ENCODE measurements around the gene ATP10A. TPM values are rescaled to one million over a fixed set of nuclear protein-coding genes. Genes with fewer than 3 reads are reported as not detected.
A peak's percentile ranks its signal among the peaks of the same experiment; 100 is the strongest.

Gene ATP10A, protein sequence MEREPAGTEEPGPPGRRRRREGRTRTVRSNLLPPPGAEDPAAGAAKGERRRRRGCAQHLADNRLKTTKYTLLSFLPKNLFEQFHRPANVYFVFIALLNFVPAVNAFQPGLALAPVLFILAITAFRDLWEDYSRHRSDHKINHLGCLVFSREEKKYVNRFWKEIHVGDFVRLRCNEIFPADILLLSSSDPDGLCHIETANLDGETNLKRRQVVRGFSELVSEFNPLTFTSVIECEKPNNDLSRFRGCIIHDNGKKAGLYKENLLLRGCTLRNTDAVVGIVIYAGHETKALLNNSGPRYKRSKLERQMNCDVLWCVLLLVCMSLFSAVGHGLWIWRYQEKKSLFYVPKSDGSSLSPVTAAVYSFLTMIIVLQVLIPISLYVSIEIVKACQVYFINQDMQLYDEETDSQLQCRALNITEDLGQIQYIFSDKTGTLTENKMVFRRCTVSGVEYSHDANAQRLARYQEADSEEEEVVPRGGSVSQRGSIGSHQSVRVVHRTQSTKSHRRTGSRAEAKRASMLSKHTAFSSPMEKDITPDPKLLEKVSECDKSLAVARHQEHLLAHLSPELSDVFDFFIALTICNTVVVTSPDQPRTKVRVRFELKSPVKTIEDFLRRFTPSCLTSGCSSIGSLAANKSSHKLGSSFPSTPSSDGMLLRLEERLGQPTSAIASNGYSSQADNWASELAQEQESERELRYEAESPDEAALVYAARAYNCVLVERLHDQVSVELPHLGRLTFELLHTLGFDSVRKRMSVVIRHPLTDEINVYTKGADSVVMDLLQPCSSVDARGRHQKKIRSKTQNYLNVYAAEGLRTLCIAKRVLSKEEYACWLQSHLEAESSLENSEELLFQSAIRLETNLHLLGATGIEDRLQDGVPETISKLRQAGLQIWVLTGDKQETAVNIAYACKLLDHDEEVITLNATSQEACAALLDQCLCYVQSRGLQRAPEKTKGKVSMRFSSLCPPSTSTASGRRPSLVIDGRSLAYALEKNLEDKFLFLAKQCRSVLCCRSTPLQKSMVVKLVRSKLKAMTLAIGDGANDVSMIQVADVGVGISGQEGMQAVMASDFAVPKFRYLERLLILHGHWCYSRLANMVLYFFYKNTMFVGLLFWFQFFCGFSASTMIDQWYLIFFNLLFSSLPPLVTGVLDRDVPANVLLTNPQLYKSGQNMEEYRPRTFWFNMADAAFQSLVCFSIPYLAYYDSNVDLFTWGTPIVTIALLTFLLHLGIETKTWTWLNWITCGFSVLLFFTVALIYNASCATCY (N-terminal part only)
- 9.7 TPM for total RNA-seq

DNA sequence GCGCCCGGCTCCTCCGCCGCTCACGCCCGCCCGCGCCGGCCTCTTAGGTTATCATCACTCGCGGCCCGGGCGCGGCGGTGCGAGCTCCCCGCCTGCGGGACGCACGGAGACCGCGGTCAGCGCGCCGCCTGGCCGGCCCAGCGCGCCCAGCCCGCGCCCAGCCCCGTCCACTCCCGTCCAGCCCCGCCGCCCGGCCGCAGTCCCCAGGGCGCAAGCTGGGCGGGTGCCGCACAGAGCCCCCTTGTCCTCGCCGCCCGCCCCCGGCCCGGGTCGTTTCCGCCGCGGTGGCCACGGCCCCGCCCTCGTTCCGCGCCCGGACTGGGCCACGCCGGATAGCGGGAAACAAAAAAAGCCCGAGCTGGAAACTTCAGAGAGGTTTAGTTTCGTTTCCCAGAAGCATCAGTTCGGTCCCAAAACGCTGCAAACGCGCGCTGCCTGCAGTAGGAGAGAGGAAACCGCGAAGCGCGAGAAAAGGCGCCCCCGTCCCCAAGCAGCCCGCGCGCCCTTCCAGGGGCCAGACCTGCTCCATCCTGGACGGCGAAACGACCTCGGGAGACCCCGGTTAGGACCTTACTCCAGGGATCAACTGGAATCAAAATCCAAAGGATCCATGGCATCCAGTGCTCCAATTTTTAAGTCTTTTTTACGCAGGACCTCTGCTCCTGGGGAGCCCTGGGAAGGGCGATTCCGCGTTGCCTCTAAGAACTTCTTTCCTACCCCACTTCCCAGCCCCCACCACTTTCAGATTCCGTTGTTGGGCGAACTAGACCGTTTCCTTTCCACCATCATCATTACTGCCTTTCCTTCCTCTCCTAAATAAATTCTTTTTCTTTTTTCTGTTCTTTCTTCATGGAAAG lies at the start of gene ATP10A:
Gene ATP10A (minus strand): TSS at position 217 of the 857 bp plus-strand sequence. CDS start 231 bp downstream, outside the sequence.
- peak in 2 of 3 donors; percentile 27 to 58 for DNase-seq (ENCODE audit: low read depth in 2 of 3, low spot score in 2 of 3)

DNA sequence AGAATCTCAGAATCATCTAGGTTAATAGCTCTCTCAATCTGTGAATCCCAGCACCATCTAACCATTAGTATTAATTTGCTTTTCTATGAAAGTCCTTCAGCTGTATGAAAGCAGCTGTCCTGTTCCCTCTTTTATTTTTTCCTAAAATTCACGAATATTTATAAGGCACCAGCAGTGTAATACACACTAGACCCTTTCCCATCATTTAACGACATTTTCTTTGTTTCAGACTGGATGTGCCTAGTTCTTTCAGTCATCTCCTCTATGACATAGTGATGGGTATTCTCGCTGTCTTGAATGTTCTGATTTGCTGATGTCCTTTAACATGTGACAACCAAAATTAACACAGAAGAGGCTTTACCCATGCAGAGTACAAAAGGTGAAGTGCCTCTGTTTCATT lies 48.9 kb upstream of the ATP10A start:
- no peak for DNase-seq (ENCODE audit: low read depth in 2 of 3, low spot score in 2 of 3)

DNA sequence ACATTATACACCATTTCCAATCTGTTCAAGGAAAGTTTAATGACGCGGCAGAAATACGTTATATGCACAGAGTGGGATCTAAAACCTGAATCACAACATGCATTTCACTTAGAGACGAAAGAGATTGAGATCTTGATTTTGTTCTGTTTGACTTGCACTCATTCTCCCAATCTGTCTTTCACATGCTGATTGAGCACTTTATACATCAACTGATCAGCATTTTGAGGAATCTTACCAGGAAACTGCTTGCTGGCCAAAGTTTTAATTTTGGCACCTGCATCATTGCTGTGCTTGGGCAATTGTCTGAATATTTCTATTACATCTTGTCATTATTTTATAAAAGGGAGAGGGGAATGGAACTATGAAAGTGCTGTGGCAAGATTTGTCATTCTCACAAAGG lies 47.7 kb upstream of the ATP10A start:
- no peak for DNase-seq (ENCODE audit: low read depth in 2 of 3, low spot score in 2 of 3)

DNA sequence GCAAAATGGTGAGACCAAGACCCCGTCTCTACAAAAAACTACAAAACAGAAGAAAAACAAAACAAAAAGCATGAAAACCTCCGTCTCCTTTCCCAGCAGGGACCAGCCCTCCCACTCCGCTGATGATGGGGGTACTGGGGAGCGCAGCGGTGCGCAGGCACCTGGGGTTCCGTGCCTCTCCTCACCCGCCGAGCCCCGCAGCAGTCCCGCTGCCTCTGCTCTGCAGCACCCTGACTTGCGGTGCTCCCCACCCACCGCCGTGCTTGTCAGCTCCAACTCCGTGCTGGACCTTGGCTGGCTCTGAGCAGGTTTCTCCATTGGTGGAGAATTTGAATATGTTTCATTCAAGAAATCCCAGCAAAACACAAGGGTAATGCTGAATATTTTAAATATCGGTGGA lies 46.7 kb upstream of the ATP10A start:
- no peak for DNase-seq (ENCODE audit: low read depth in 2 of 3, low spot score in 2 of 3)

DNA sequence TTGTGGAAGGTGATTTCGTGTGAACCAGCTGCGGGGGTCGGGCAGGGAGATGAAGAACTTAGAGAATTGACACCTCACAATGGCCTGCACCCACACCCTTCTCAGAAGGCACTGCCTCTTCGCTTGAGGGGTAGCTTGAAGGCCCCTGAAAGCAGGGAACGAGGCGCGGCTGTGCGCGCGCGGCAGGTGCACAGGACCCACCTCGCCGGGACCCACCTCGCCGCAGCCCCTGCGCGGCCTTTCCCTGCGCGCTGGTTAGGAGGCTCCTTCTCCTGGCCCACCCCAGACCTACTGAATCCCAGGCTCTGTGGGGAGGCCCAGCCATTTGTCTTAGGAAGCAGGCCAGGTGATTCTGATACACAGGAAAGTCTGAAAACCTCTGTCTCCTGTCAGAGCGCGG lies 46.2 kb upstream of the ATP10A start:
- DNase-seq (ENCODE audit: low read depth in 2 of 3, low spot score in 2 of 3): no peak

DNA sequence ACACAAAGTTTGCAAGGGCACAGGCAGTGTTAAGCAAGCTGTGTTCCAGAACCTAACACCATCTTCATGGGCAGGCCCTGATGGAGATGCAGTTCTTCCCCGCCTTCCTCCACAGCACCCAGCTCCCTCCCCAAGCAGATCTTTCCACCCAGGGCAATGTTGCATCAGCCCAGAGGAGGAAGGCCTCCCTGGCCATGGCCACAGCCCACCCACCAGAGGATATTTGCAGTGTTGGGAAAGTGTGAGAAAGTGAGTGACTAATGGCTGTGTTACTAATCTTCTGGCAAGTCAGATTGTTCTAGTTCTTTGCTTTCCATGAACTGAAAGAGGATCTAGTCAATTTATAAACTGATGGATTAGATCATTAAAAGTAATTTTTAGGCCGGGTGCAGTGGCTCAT lies 42.0 kb upstream of the ATP10A start:
- DNase-seq (ENCODE audit: low read depth in 2 of 3, low spot score in 2 of 3): no peak

DNA sequence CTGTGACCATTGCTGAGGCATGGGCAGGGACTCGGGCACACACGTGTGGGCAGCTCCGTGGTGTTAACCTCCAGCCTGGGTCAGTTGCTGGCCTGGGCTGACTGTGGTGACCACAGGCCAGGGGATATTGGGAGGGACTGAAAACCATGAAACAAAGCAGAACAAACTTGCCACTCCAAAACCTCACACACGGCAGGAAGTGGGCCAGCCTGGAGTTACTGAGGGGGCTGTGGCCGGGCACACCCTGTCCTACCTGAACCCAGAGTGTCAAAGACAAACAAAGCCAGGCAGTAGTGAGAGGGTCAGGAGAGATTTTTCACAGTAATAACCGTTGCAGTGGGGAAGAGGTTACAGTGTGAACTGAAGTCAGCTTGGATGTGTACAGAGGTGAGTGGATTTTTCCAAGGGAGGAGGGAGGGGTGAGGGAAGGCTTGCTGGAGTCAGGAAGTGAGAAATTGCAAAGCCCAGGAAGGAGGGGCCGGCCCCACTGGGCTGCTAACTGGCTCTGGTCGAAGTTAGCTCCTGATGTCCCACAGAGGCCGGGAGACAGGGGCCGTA lies 40.0 kb upstream of the ATP10A start:
- no peak for DNase-seq (ENCODE audit: low read depth in 2 of 3, low spot score in 2 of 3)

DNA sequence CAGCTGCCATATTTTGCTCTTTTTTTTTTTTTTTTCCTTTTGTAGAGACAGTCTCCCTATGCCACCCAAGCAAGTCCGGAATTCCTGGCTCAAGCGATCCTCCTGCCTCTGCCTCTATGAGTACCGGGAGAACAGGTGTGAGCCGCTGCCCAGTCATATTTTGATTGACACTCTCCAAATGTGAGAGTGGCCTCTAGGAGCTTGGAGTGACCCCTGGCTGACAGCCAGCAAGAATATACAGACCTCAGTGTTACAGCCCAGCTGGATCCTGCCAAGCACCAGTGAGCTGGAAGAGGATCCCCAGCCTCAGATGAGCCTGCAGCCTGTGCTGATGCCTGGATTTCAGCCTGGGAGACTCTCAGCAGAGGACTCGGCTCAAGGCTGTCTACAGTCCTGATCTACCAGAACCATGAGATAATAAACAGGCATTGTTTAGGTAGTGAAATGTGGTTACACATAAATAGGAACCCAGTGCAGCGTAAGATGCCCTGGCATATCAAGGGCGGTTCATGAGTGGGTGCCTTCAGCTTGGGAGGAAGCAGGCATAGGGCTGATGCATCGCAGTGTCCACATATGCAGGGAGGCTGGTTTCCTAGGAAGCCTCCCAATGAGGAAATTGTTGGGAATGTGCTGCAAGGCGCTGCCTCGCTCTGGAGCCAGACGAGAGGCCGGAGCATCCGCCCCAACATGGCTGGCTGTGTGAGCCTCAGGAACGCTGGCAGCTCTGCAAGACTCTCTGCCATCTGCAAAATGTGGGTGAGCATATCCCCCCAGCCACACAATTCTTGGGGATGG lies 38.9 kb upstream of the ATP10A start:
- no peak for DNase-seq (ENCODE audit: low read depth in 2 of 3, low spot score in 2 of 3)

DNA sequence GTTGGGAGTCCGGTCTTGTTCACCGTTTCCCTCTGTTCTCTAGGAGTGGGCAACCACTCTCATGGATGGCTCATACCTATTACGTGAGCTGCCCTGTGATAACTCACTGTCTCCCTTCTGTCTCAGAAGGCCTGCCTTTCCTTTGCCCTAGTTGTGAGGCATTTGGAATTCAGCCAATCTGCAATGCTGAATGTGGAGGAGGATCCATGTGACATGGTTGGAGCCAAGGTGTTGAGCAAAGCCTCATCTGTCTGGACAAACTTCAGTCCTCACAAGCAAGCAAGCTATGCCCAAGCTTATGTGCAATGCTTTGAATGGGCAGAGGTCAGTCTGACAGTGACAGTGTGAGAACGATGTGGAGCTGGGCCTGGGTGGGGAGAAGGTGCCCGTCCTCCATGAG lies 37.8 kb upstream of the ATP10A start:
- DNase-seq (ENCODE audit: low read depth in 2 of 3, low spot score in 2 of 3): no peak

DNA sequence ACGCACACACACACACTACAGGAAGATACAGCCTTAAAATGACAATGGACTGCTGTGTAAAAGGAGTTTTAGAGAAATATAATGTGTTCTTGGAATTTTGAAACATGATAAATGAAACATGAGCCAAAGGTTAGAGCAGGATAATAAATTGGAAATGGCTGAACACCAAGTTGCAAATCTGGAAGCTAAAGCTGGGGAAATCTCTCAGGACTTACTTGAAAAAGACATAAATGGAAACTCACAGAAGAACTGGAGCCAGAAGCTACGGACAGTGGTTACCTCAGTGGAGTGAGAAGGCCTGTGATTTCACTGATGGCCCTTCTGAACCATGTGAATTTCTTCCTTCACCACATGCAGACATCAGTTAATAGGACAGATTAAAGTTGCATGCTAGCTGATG lies 37.3 kb upstream of the ATP10A start:
- DNase-seq (ENCODE audit: low read depth in 2 of 3, low spot score in 2 of 3): no peak

DNA sequence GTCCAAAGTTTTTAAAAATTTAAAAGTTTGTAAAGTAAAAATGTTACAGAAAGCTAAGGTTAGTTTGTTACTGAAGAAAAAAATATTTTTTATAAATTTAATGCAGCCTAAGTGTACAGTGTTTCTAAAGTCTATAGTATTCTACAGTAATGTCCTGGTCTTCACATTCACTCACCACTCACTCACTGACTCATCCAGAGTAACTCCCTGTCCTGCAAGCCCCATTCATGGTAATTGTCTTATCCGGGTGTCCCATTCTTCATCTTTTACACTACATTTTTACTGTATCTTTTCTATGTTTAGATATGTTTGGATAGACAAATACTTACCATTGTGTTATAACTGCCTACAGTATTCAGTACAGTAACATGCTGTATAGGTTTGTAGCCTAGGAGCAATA lies 36.7 kb upstream of the ATP10A start:
- DNase-seq (ENCODE audit: low read depth in 2 of 3, low spot score in 2 of 3): no peak

DNA sequence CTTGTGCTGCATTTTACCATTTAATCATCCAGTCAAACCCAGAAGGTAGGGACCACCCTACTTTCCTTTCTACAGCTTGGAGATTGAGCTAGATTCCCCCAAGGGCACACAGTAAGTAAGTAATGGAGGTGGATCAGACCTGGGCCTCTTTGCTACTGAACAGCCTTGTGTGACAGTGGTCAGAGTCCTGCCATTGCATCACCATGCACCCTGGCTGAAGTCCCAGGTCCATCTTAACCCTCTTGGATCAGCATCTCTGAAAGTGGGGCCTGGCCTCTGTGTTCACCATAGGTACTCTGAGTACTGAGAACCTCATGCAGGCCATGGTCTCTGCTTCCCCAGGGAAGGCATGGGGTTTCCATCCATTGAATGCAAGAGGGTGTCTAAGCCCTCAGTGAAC lies 34.5 kb upstream of the ATP10A start:
- DNase-seq (ENCODE audit: low read depth in 2 of 3, low spot score in 2 of 3): no peak

DNA sequence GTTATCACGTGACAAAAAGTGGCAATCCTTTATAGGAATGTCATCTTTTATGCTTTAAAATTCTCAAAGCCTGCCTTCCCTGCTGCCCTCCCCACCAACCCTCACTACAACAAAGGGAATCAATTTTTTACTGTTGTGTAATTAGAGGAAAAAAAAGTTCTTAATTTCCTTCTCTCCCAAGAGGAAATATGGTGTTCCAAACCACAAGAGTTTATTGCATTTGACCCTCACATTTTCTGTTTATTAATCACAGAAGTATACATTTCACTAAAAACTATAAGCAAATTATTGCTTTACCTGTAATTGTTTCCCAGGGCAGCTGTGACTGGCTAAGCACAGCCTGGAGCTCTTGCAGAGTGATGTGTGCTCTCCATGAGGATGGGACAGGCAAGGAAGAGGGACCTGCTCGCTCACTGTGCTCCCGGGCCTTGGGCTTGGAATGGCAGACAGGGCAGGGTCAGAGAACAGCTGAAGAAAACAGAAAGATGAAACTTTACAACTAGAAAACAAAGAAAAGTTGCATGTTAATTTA lies 31.3 kb upstream of the ATP10A start:
- no peak for DNase-seq (ENCODE audit: low read depth in 2 of 3, low spot score in 2 of 3)

DNA sequence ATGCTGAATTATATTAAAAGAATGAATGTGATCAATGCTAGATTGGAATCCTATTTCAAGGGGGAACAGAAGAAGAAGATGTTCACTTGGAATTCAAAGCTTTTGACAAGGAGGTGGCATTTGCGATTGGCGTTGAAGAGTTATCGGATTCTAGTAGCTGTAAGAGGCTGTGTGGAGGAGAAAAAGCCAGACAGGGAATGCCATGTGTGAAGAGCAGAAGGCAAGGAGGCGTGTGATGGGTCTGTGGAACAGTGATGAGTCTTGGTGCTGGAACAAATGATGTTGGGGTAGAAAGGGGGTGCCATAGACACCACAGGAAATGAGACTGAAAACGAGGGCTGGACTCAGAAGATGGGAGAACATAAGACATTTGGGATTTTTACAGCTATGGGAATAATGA lies 30.5 kb upstream of the ATP10A start:
- no peak for DNase-seq (ENCODE audit: low read depth in 2 of 3, low spot score in 2 of 3)

DNA sequence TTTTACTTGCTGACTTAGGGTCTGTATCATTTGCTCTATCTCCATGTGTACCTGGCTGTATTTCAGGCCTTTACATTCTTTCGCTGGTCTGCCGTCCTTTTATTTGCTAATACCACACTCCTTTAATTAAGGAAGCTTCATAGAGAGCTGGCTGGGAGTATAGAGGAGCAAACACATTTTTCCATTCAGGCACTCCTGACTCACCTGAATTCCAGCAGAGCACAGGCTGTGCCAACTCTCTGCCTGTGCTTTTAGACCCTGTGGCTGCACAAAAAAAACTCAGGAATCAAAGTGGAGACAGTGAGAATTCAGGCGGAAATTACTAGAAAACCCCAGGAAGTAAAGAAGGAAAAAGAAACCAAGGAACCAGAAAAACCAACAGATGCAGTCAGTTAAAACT lies 29.0 kb upstream of the ATP10A start:
- no peak for DNase-seq (ENCODE audit: low read depth in 2 of 3, low spot score in 2 of 3)

DNA sequence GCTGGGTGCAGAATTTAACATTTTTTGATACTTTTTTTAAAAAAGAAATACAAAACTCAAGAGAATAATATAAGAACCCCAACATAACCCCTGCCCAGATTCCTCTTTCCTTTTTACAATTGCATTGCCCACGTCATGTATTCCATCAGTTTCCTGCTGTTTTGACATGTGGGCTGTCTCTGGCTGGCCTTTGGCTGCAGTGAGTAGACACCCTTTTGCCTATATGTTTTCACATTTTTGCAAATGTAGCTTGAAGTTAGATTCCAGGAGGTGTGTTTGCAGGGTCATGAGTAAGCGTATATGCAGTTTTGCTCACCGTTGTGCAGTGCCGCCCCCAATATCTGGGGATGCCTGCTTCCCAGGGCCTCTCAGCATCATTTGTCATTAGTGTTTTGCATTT lies 28.0 kb upstream of the ATP10A start:
- DNase-seq (ENCODE audit: low read depth in 2 of 3, low spot score in 2 of 3): no peak

DNA sequence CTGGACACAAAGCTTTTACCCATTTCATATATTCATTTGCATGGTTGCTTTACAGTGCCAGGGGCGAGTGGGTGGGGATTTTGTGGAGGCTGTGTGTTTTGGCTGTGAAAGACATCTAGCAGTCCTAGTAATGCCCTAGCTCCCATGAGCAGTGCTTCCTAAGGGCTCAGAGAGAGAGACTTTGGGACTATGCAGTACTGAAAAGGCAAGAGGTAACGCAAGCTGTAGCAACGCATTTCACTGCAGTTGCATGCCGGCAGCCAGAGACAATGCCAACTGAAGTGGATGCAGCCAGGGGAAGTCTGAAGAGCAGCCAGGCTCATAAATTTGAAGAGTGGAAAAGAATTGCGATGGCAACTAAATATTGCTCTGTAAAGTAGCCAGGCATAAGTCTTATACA lies 27.4 kb upstream of the ATP10A start:
- no peak for DNase-seq (ENCODE audit: low read depth in 2 of 3, low spot score in 2 of 3)

DNA sequence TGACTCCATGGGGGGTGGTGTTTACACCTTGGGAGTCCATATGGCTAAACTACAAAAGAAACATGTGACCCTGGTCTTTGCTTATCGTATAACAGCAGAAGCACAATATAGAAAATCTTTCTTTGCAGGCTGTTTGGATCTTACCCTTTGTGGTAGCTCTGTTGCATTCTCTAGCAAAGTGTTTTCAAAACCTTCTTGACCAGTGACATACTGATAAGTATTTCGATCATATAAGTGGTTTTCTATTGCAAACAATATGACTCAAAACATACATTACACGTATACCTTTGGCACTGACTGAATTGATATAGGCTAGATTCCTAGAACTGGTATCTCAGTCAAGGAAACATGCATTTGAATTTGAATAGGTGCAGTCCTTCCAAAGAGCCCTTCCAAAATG lies 24.7 kb upstream of the ATP10A start:
- DNase-seq (ENCODE audit: low read depth in 2 of 3, low spot score in 2 of 3): no peak

Measured in hematopoietic multipotent progenitor cell (in vitro differentiated cells).